Liver (tissue), 9 donors: ENCODE results near the gene VMAC. TPM values are rescaled to one million over a fixed set of nuclear protein-coding genes. Genes with fewer than 3 reads are reported as not detected.
A peak's percentile ranks its signal among the peaks of the same experiment; 100 is the strongest.

Experiments
- DNase-seq: peaks from one replicate; pipeline ENCODE4 v3.0.0-alpha.2; 2017; ENCODE audit warnings: low spot score
- H3K27ac ChIP-seq, 2 donors: one replicate each; pipeline ENCODE4 v1.7.0; 2013; ENCODE audit warnings: inconsistent platforms in 2 of 2, low read length in 2 of 2, control low read depth in 1 of 2, low read depth in 1 of 2, mild to moderate bottlenecking in 1 of 2
- H3K27me3 ChIP-seq, 4 donors: one replicate each; pipeline versions ENCODE4 v1.6.1 to v1.7.0; 2013; ENCODE audit warnings: low read length in 3 of 4, inconsistent platforms in 1 of 4, mild to moderate bottlenecking in 1 of 4, moderate library complexity in 1 of 4; ENCODE audit not compliant: control insufficient read depth in 4 of 4, insufficient read depth in 4 of 4
- H3K36me3 ChIP-seq, 4 donors: one replicate each; pipeline versions ENCODE4 v1.6.1 to v1.7.0; 2013; ENCODE audit warnings: low read length in 3 of 4, mild to moderate bottlenecking in 3 of 4, low read depth in 1 of 4, moderate library complexity in 1 of 4; ENCODE audit not compliant: control insufficient read depth in 4 of 4, insufficient read depth in 3 of 4
- H3K4me1 ChIP-seq, 4 donors: one replicate each; pipeline versions ENCODE4 v1.6.1 to v1.7.0; 2013; ENCODE audit warnings: low read length in 3 of 4, mild to moderate bottlenecking in 3 of 4, moderate library complexity in 1 of 4; ENCODE audit not compliant: control insufficient read depth in 4 of 4, insufficient read depth in 4 of 4
- H3K4me3 ChIP-seq, 3 donors: one replicate each; pipeline versions ENCODE4 v1.6.1 to v1.7.0; 2013; ENCODE audit warnings: low read length in 3 of 3, control low read depth in 1 of 3, low read depth in 1 of 3, mild to moderate bottlenecking in 1 of 3
- H3K9ac ChIP-seq, 2 donors: one replicate each; pipeline ENCODE4 v1.7.0; 2013; ENCODE audit warnings: low read length in 2 of 2, mild to moderate bottlenecking in 2 of 2, moderate library complexity in 2 of 2, control low read depth in 1 of 2, low read depth in 1 of 2
- H3K9me3 ChIP-seq, 4 donors: one replicate each; pipeline versions ENCODE4 v1.6.1 to v1.7.0; 2013; ENCODE audit warnings: low read length in 3 of 4; ENCODE audit not compliant: control insufficient read depth in 4 of 4
- CTCF ChIP-seq: fragments of 150-350 bp; IDR thresholded peaks from 2 replicates; pipeline ENCODE4 v1.5.1; 2017; ENCODE audit warnings: improper control_type of control experiment, low read depth, low read length; ENCODE audit not compliant: missing input control
- EGR1 ChIP-seq, 2 donors: IDR thresholded peaks; 2 replicates each; pipeline ENCODE4 v1.6.1; 2016 to 2018; ENCODE audit warnings: antibody characterized with exemption in 2 of 2, low read depth in 2 of 2
- FOXA1 ChIP-seq: IDR thresholded peaks from 2 replicates; pipeline ENCODE4 v1.6.1; 2016; ENCODE audit warnings: antibody characterized with exemption
- FOXA2 ChIP-seq: IDR thresholded peaks from 2 replicates; pipeline ENCODE4 v1.6.1; 2016; ENCODE audit warnings: antibody characterized with exemption
- GABPA ChIP-seq, 2 donors: IDR thresholded peaks in 1 of 2; conservative IDR thresholded peaks in 1 of 2; 2 replicates each; pipeline ENCODE4 v1.6.1; 2016; ENCODE audit warnings: antibody characterized with exemption in 2 of 2, mild to moderate bottlenecking in 1 of 2, moderate library complexity in 1 of 2
- HNF4A ChIP-seq, 2 donors: conservative IDR thresholded peaks; 2 replicates each; pipeline ENCODE4 v1.6.1; 2016; ENCODE audit warnings: antibody characterized with exemption in 2 of 2, mild to moderate bottlenecking in 2 of 2
- HNF4G ChIP-seq: IDR thresholded peaks from 2 replicates; pipeline ENCODE4 v1.6.1; 2016; ENCODE audit warnings: antibody characterized with exemption
- JUND ChIP-seq, 2 donors: IDR thresholded peaks; 2 replicates each; pipeline ENCODE4 v1.6.1; 2016; ENCODE audit warnings: antibody characterized with exemption in 2 of 2
- NR2F2 ChIP-seq: IDR thresholded peaks from 2 replicates; pipeline ENCODE4 v1.6.1; 2016; ENCODE audit warnings: antibody characterized with exemption
- RAD21 ChIP-seq, 2 donors: IDR thresholded peaks; 2 replicates each; pipeline ENCODE4 v1.6.1; 2016; ENCODE audit warnings: antibody characterized with exemption in 2 of 2, mild to moderate bottlenecking in 2 of 2
- REST ChIP-seq: IDR thresholded peaks from 2 replicates; pipeline ENCODE4 v1.6.1; 2016; ENCODE audit warnings: antibody characterized with exemption, mild to moderate bottlenecking
- RXRA ChIP-seq, 2 donors: IDR thresholded peaks; 2 replicates each; pipeline ENCODE4 v1.6.1; 2017 to 2018; ENCODE audit warnings: antibody characterized with exemption in 2 of 2, mild to moderate bottlenecking in 1 of 2
- TAF1 ChIP-seq: conservative IDR thresholded peaks from 2 replicates; pipeline ENCODE4 v1.6.1; 2016; ENCODE audit warnings: antibody characterized with exemption, mild to moderate bottlenecking
- ZBTB33 ChIP-seq: IDR thresholded peaks from 2 replicates; pipeline ENCODE4 v1.6.1; 2016; ENCODE audit warnings: antibody characterized with exemption
- WGBS: extraction: QIAGEN DNeasy Blood & Tissue Kit; methylation state at CpG from one replicate; pipeline ENCODE4 v1.1.7; 2013; 5-methylcytosine and 5-hydroxymethylcytosine counted together
- polyA plus RNA-seq, 2 donors: library from polyadenylated mRNA; stranded (reverse) in 1 of 2; unstranded in 1 of 2; fragments of 200-250 nt in 1 of 2; fragments of >200 nt in 1 of 2; fragmentation: Nextera tagmentation in 1 of 2; extraction: Ambion mirVana in 1 of 2; gene quantifications; one replicate each; pipeline versions ENCODE4 v1.2.1 to v1.2.3, GENCODE V29; 2013 to 2015
- total RNA-seq, 2 donors: library from RNA; depleted of rRNA; stranded (reverse); fragments of >200 nt; gene quantifications; one replicate each; pipeline ENCODE4 v1.2.3, GENCODE V29; 2014
- TF ChIP-seq, protein P1 (sequence below): IDR thresholded peaks from 2 replicates; pipeline ENCODE4 v1.6.1; 2016; ENCODE audit warnings: antibody characterized with exemption
- donor health status: healthy.
- donor health status: healthy.
- donor health status: healthy.
- donor health status: healthy.
- donor health status: healthy.

Gene VMAC
- total and polyA plus RNA-seq, 4 donors = 1.2 to 7.7 (median 2.6) TPM

GRCh38 chr19:5948752-5949564, 44.3 kb downstream of the VMAC start:
- Histone ChIP-seq H3K9me3 (no peaks in the 10 kb centered on the region), H3K9ac (no peak overlapping the region), H3K27me3 (no peaks in the 10 kb centered on the region), H3K4me3 (no peak overlapping the region), H3K4me1 (peaks cover 4 to 56% (median 36%) of the 10 kb centered on the region in 4 donors), H3K27ac (peak overlapping the region; percentile 0 to 2), H3K36me3 (peaks cover 0 to 4% (median 0%) of the 10 kb centered on the region in 4 donors)
- TF ChIP-seq NR2F2 = no peak
- no peak for TF ChIP-seq FOXA1
- no peak for TF ChIP-seq REST
- no peak for TF ChIP-seq EGR1 (IDR thresholded peaks at IDR 0.05; ENCODE audit: low read depth in 2 of 2)
- TF ChIP-seq HNF4A (conservative IDR thresholded peaks at IDR 0.05) = peak in 1 of 2 donors; percentile 19
- no peak for TF ChIP-seq RAD21 (IDR thresholded peaks at IDR 0.05)
- TF ChIP-seq ZBTB33 = no peak
- TF ChIP-seq CTCF = no peak
- peak; percentile 3 for TF ChIP-seq FOXA2
- peak in 1 of 2 donors; percentile 16 for TF ChIP-seq RXRA (IDR thresholded peaks at IDR 0.05)
- no peak for TF ChIP-seq GABPA (IDR thresholded peaks at IDR 0.05 in 1 of 2, conservative IDR thresholded peaks at IDR 0.05 in 1 of 2)
- no peak for DNase-seq
- 46% methylated on average over 13 of the region's 13 CpGs for WGBS

DNA sequence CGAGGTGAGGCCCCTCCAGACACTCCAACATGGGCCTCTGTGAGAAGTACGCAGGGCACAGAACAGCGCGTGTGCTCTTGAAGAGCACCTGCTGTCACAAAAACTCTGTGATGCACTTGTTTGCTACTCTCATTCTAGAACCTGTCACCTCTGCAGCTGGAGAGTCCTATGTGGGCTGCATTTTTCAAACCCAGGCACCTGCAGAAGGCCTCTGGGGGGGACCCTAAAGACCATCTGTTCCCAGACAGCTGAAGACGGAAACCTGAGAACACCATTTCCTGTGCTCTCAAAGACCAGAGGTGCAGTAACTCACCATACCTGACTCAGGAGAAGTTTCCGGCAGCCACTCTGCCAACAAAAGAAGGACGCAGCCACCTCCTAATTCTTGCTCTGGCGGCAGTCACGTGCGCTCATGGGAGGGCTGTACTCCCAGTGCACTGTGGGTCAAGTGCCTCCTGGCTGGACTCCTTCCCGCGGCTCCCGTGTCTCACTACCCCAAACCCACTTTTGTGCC, 45.2 kb downstream of the VMAC start:
- no peak for TF ChIP-seq ZBTB33
- no peak for TF ChIP-seq RAD21 (IDR thresholded peaks at IDR 0.05)
- TF ChIP-seq, protein P1, sequence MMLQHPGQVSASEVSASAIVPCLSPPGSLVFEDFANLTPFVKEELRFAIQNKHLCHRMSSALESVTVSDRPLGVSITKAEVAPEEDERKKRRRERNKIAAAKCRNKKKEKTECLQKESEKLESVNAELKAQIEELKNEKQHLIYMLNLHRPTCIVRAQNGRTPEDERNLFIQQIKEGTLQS = no peak
- TF ChIP-seq TAF1 = no peak
- no peak for TF ChIP-seq JUND (IDR thresholded peaks at IDR 0.05)
- TF ChIP-seq HNF4G = no peak
- TF ChIP-seq REST = no peak
- no peak for TF ChIP-seq EGR1 (IDR thresholded peaks at IDR 0.05; ENCODE audit: low read depth in 2 of 2)
- no peak for DNase-seq
- Histone ChIP-seq H3K9ac (no peak overlapping the region), H3K4me1 (peaks cover 10 to 65% (median 44%) of the 10 kb centered on the region in 4 donors), H3K27ac (peak overlapping the region; percentile 0 to 2), H3K9me3 (no peaks in the 10 kb centered on the region), H3K4me3 (no peak overlapping the region), H3K27me3 (no peaks in the 10 kb centered on the region), H3K36me3 (peaks cover 0 to 4% (median 0%) of the 10 kb centered on the region in 4 donors)
- 91% methylated on average over 13 of the region's 13 CpGs for WGBS
